Transverse colon (tissue), 4 donors: ENCODE measurements around the gene DPH6. TPM values are rescaled to one million over a fixed set of nuclear protein-coding genes. Genes with fewer than 3 reads are reported as not detected.

Experiments
- DNase-seq: peaks from one replicate; pipeline ENCODE4 v3.0.0-alpha.2; 2019
- H3K27ac ChIP-seq, 4 donors: fragments of 200-600 bp; sonication (generic); 2 replicates each; pipeline ENCODE4 v1.5.1; 2016 to 2018; ENCODE audit warnings: inconsistent platforms in 4 of 4
- H3K27me3 ChIP-seq: fragments of 200-600 bp; sonication (generic); 2 replicates; pipeline ENCODE4 v1.5.1; 2017; ENCODE audit warnings: inconsistent platforms
- H3K36me3 ChIP-seq, 4 donors: fragments of 200-600 bp; sonication (generic); 2 replicates each; pipeline ENCODE4 v1.5.1; 2017 to 2019; ENCODE audit warnings: inconsistent platforms in 4 of 4
- H3K4me1 ChIP-seq, 4 donors: fragments of 200-600 bp; sonication (generic); 2 replicates each; pipeline ENCODE4 v1.5.1; 2017 to 2020; ENCODE audit warnings: inconsistent platforms in 4 of 4
- H3K4me3 ChIP-seq, 4 donors: fragments of 200-600 bp; sonication (generic); 1 replicate in 1 of 4; 2 replicates in 3 of 4; pipeline versions ENCODE4 v1.5.1 to v1.6.1; 2017 to 2019; ENCODE audit warnings: inconsistent platforms in 4 of 4
- H3K9me3 ChIP-seq, 2 donors: fragments of 200-600 bp; sonication (generic); 2 replicates each; pipeline ENCODE4 v1.5.1; 2017 to 2019; ENCODE audit warnings: inconsistent platforms in 2 of 2
- EP300 ChIP-seq: sonication (generic); formaldehyde crosslinking; IDR thresholded peaks from one replicate; pipeline ENCODE4 v1.6.1; 2017; ENCODE audit warnings: antibody characterized with exemption, low read depth
- POLR2A ChIP-seq: fragments of 450-650 bp; IDR thresholded peaks from one replicate; pipeline ENCODE4 v1.6.1; 2016; ENCODE audit warnings: antibody characterized with exemption, mild to moderate bottlenecking, moderate library complexity
- POLR2AphosphoS5 ChIP-seq, 3 donors: sonication (generic); formaldehyde crosslinking; IDR thresholded peaks; one replicate each; pipeline ENCODE4 v1.6.1; 2016; ENCODE audit warnings: antibody characterized with exemption in 3 of 3
- WGBS, 2 donors: methylation state at CpG; one replicate each; pipeline ENCODE4 v1.1.5; 2018; ENCODE audit warnings: low coverage in 1 of 2; 5-methylcytosine and 5-hydroxymethylcytosine counted together
- in situ Hi-C, 4 donors: fragments of 200-750 bp; cut with MboI; loops; one replicate each; pipeline versions ENCODE4 v1.15.0 to v1.15.1; 2017; ENCODE audit warnings: low sequenced_read_pairs in 3 of 4, low pct_ligation_motif_present in 1 of 4, low pct_unique_long_range_greater_than_20kb in 1 of 4
- intact Hi-C: fragments of 100-400 bp; cut with DNase I; formaldehyde crosslinking; loops from one replicate; pipeline ENCODE4 v1.15.1; 2023; ENCODE audit warnings: low total_unique reads
- total RNA-seq, 4 donors: library from RNA; depleted of rRNA; stranded (reverse); fragments of >200 nt; gene quantifications; one replicate each; pipeline ENCODE4 v1.1.0, GENCODE V29; 2016
- TF ChIP-seq, protein P1 (sequence below), 5 experiments: fragments of 200-600 bp in 3 of 5; fragments of 450-650 bp in 2 of 5; sonication (generic) in 3 of 5; IDR thresholded peaks; 1 replicate in 2 of 5; 2 replicates in 3 of 5; pipeline ENCODE4 v1.5.1; 2016 to 2017; ENCODE audit warnings: antibody characterized with exemption in 5 of 5, inconsistent platforms in 3 of 5, mild to moderate bottlenecking in 2 of 5, moderate library complexity in 1 of 5

The DPH6 gene
- total RNA-seq, 4 donors from 2014 or later, result 20.6 to 76.7 (median 39.9) TPM

DNA sequence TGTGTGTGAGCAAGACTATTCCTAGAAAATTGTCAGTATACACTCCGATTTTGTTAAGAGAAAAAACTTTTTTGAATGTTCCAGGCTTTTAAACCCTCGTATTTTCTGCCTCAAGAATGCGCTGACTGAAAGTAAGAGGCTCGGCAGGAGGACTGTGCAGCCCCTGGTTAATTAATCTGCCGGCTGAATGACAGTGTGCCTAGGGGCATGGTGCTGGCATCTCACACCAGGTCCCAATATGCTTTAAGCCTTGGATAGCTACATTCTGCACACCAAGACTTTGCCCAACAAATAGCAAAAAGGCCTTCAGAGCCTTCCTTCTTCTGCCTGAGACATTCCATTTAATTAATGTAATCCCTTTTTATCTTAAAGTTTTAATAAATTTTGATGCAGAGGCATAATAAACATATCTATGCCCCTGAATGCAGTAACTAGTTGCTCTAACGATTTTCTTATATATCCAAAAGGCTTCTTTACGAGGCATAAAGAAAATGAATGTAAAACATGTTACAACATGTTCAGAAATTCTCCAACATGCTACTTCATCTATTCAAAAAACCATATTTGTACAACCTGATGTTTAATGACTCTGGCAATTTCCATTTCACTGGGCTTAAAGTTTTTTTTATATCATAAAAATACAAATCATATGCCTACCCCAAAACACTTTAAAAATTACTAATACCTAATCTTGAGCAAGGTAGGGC lies 37.9 kb downstream of the DPH6 start:
- in situ Hi-C loops, result loop anchor here in 1 of 4 donors (25.0 kb wide), 1 partner anchor 1604 kb away; the partner anchor contains the start of gene MEIS2
- no peak overlapping the region for H3K4me3 ChIP-seq
- peaks cover 0 to 28% (median 12%) of the 10 kb centered on the region in 4 donors for H3K4me1 ChIP-seq
- no peaks in the 10 kb centered on the region for H3K36me3 ChIP-seq
- H3K27me3 ChIP-seq, result no peaks in the 10 kb centered on the region
- DNase-seq, result no peak
- no peak for TF ChIP-seq POLR2A
- TF ChIP-seq, protein P1, sequence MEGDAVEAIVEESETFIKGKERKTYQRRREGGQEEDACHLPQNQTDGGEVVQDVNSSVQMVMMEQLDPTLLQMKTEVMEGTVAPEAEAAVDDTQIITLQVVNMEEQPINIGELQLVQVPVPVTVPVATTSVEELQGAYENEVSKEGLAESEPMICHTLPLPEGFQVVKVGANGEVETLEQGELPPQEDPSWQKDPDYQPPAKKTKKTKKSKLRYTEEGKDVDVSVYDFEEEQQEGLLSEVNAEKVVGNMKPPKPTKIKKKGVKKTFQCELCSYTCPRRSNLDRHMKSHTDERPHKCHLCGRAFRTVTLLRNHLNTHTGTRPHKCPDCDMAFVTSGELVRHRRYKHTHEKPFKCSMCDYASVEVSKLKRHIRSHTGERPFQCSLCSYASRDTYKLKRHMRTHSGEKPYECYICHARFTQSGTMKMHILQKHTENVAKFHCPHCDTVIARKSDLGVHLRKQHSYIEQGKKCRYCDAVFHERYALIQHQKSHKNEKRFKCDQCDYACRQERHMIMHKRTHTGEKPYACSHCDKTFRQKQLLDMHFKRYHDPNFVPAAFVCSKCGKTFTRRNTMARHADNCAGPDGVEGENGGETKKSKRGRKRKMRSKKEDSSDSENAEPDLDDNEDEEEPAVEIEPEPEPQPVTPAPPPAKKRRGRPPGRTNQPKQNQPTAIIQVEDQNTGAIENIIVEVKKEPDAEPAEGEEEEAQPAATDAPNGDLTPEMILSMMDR (IDR thresholded peaks at IDR 0.05), result no peak
- TF ChIP-seq POLR2AphosphoS5 (IDR thresholded peaks at IDR 0.05), result no peak
- no peak for TF ChIP-seq EP300
- no peaks in the 10 kb centered on the region for H3K9me3 ChIP-seq
- no peak overlapping the region for H3K27ac ChIP-seq
- intact Hi-C loops, result no loop called here
- 83 to 92% methylated on average over 5 to 7 of the region's 7 CpGs for WGBS, 2 donors

DNA sequence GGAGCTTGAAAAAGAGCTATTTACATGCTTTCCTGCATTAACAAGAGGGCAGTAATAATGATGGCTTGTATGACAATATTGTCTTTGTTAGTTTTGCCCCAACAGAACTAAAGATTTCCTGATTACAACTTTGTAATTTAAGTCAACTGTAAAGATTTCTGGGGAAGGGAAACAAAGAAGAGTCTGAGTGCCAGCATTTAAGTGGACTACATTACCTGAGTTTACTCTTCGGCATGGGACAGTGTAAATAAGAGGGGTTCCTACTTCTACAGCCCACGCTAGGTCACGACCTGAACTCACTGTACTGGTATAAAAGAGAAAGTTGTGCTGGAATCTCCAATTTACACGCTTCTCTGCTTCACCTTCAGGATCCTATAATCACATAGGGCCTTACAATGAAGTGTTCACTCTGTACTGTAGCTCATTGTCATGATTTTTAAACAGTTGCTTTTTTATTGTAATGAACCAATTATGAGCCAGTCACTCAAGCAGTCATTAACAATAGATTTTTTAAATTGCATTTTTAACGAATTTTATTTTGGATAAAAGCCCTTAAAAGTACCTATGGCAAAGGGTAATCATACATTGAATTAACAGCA lies 39.6 kb downstream of the DPH6 start:
- Histone ChIP-seq H3K27ac (peak overlapping the region in 2 of 4 donors; percentile 6 to 7), H3K4me1 (peaks cover 0 to 31% (median 12%) of the 10 kb centered on the region in 4 donors), H3K9me3 (no peaks in the 10 kb centered on the region), H3K4me3 (no peak overlapping the region), H3K27me3 (no peaks in the 10 kb centered on the region), H3K36me3 (no peaks in the 10 kb centered on the region)
- DNase-seq, result no peak
- TF ChIP-seq POLR2A (no peak), EP300 (no peak)
- intact Hi-C loops (no loop called here), in situ Hi-C loops (loop anchor here in 1 of 4 donors (25.0 kb wide), 1 partner anchor 1606 kb away; the partner anchor contains the start of gene MEIS2)
- WGBS, 2 donors, result 45% methylated on average over 2 to 5 of the region's 5 CpGs

DNA sequence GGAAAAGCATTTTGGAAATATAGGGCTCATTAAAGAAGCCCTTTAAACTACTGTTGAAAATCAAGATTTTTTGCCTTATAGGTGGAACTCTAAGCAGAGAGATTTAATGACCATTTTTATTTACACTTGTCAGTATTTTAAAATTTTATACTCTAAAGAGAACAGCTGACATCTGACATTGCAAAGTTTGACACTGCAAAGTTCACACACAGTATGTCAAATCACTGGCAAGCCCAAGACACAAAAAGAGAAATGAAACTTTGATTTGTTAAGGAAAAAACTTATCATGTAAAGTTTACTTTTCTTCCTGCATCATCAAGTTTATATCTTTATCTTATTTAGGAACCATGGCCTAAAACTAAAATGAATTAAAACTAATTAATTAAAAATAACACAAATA lies 40.2 kb downstream of the DPH6 start:
- no peaks in the 10 kb centered on the region for H3K9me3 ChIP-seq
- peaks cover 0 to 31% (median 12%) of the 10 kb centered on the region in 4 donors for H3K4me1 ChIP-seq
- DNase-seq, result no peak
- H3K27me3 ChIP-seq, result no peaks in the 10 kb centered on the region
- H3K4me3 ChIP-seq, result no peak overlapping the region
- peak overlapping the region in 1 of 4 donors; percentile 1 for H3K27ac ChIP-seq
- intact Hi-C loops, result no loop called here
- no peak for TF ChIP-seq EP300
- TF ChIP-seq POLR2AphosphoS5 (IDR thresholded peaks at IDR 0.05), result no peak
- no peak for TF ChIP-seq POLR2A
- TF ChIP-seq, protein P1 (IDR thresholded peaks at IDR 0.05), result no peak
- no peaks in the 10 kb centered on the region for H3K36me3 ChIP-seq
- in situ Hi-C loops, result loop anchor here in 1 of 4 donors (25.0 kb wide), 1 partner anchor 1606 kb away; the partner anchor contains the start of gene MEIS2

DNA sequence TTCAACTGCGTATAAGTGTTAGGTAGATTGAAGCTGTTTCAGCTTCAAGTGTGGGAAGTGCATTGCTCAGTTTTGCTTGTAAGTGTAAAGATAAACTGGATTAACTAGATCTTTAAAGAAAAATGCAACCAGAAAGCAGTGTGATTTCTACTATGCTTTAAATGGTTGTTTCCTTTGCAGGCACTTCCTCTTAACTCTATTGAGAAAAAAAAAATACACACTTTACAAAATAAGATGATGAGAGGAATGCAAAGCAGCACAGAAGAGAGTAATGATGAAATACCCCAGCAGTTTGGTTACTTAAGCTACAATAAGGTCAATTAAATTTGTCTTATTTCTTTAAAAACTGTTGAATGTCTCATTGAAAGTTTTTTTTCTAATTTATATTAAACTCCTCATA lies 40.8 kb downstream of the DPH6 start:
- 64 to 80% methylated on average over 1 of the region's 1 CpG for WGBS, 2 donors
- in situ Hi-C loops (loop anchor here in 1 of 4 donors (25.0 kb wide), 1 partner anchor 1607 kb away; the partner anchor contains the start of gene MEIS2), intact Hi-C loops (no loop called here)
- Histone ChIP-seq H3K27me3 (no peaks in the 10 kb centered on the region), H3K4me3 (no peak overlapping the region), H3K9me3 (no peaks in the 10 kb centered on the region), H3K36me3 (no peaks in the 10 kb centered on the region), H3K27ac (peak overlapping the region in 1 of 4 donors; percentile 1), H3K4me1 (peaks cover 0 to 31% (median 12%) of the 10 kb centered on the region in 4 donors)
- DNase-seq, result no peak
- no peak for TF ChIP-seq POLR2AphosphoS5 (IDR thresholded peaks at IDR 0.05)
- TF ChIP-seq EP300, result no peak
- TF ChIP-seq POLR2A, result no peak
- TF ChIP-seq, protein P1 (IDR thresholded peaks at IDR 0.05), result no peak
